ENCODE measurements around the gene OR2C3. TPM values are rescaled to one million over a fixed set of nuclear protein-coding genes. Genes with fewer than 3 reads are reported as not detected.

OR2C3 gene
- total and polyA plus RNA-seq, 2 of the 8 experiments (the other 6 are each of a cell fraction or from before 2014, with no cell fraction given) = not detected

GRCh38 chr1:247487057-247487456 is 49.2 kb downstream of the OR2C3 start (continued):
- TF ChIP-seq CHD7 (IDR thresholded peaks at IDR 0.05; ENCODE audit: insufficient replicate concordance, low read length) = no peak

All from H1 (cell line).